B cell (primary cell): ENCODE data around the gene RGS6. TPM values are rescaled to one million over a fixed set of nuclear protein-coding genes. Genes with fewer than 3 reads are reported as not detected.

Experiments
- ATAC-seq: fragments of 200-7000 bp; cut with Tn5 transposase; one replicate; pipeline ENCODE4 v1.10.0; 2021; ENCODE audit warnings: low read depth, mild to moderate bottlenecking, moderate number of reproducible peaks, moderate library complexity
- CTCF ChIA-PET: fragments of 350-600 bp; sonication (Branson Sonifier 250); formaldehyde crosslinking; loops from one replicate; lab custom pipeline; 2021; ENCODE audit warnings: antibody characterized with exemption, inconsistent platforms; lab: Charles Lee
- POLR2A ChIA-PET: fragments of 350-600 bp; sonication (Branson Sonifier 250); formaldehyde crosslinking; loops from one replicate; lab custom pipeline; 2021; ENCODE audit warnings: antibody characterized with exemption; lab: Charles Lee
- DNase-seq: peaks from one replicate; pipeline ENCODE4 v3.0.0; 2013
- H2AFZ ChIP-seq: 2 replicates; pipeline ENCODE4 v1.6.1; 2012; ENCODE audit warnings: mild to moderate bottlenecking, low read depth, low read length; ENCODE audit not compliant: insufficient read depth, poor library complexity, severe bottlenecking
- H3K27ac ChIP-seq, 2 donors: 1 replicate in 1 of 2; 2 replicates in 1 of 2; pipeline ENCODE4 v1.5.1; 2012 to 2013; ENCODE audit warnings: low read length in 2 of 2, mild to moderate bottlenecking in 2 of 2, moderate library complexity in 1 of 2
- H3K27me3 ChIP-seq, 4 experiments: fragments of 200-600 bp in 1 of 4; sonication (generic) in 1 of 4; replicated peaks in 1 of 4; 1 replicate in 2 of 4; 2 replicates in 2 of 4; pipeline versions ENCODE4 v1.6.1 to v1.7.0; 2013 to 2016; ENCODE audit warnings: low read length in 3 of 4, mild to moderate bottlenecking in 2 of 4, mixed read lengths in 1 of 4, moderate library complexity in 1 of 4; ENCODE audit not compliant: insufficient read depth in 4 of 4, control insufficient read depth in 3 of 4; ENCODE audit errors: control extremely low read depth in 1 of 4
- H3K36me3 ChIP-seq, 2 experiments: replicated peaks in 1 of 2; 1 replicate in 1 of 2; 2 replicates in 1 of 2; pipeline versions ENCODE4 v1.6.1 to v1.7.1; 2013; ENCODE audit warnings: low read length in 1 of 2; ENCODE audit not compliant: insufficient read depth in 2 of 2, control insufficient read depth in 1 of 2; ENCODE audit errors: control extremely low read depth in 1 of 2, extremely low read depth in 1 of 2
- H3K4me1 ChIP-seq, 2 donors: fragments of 200-600 bp in 1 of 2; sonication (generic) in 1 of 2; 1 replicate in 1 of 2; 2 replicates in 1 of 2; pipeline versions ENCODE4 v1.5.1 to v1.6.1; 2013 to 2017; ENCODE audit warnings: low read length in 2 of 2; ENCODE audit not compliant: control insufficient read depth in 2 of 2, insufficient read depth in 2 of 2
- H3K4me2 ChIP-seq: replicated peaks from 2 replicates; pipeline ENCODE3; 2012; ENCODE audit warnings: mild to moderate bottlenecking, low read depth, low read length; ENCODE audit not compliant: poor library complexity, severe bottlenecking
- H3K4me3 ChIP-seq, 5 experiments: fragments of 200-600 bp in 1 of 5; sonication (generic) in 1 of 5; 1 replicate in 3 of 5; 2 replicates in 2 of 5; pipeline versions ENCODE4 v1.5.1 to v1.7.0; 2011 to 2016; ENCODE audit warnings: low read length in 4 of 5, mild to moderate bottlenecking in 4 of 5, low read depth in 2 of 5, control low read depth in 1 of 5, moderate library complexity in 1 of 5; ENCODE audit not compliant: insufficient read depth in 1 of 5; ENCODE audit errors: control extremely low read depth in 1 of 5, extremely low read depth in 1 of 5
- H3K79me2 ChIP-seq: fragments of 200-600 bp; sonication (generic); one replicate; pipeline ENCODE4 v1.6.0; 2016; ENCODE audit warnings: low read length; ENCODE audit not compliant: control insufficient read depth, insufficient read depth
- H3K9ac ChIP-seq: fragments of 200-600 bp; sonication (generic); 2 replicates; pipeline ENCODE4 v1.6.1; 2017; ENCODE audit warnings: mild to moderate bottlenecking, low read length, moderate library complexity
- H3K9me3 ChIP-seq, 3 donors: one replicate each; pipeline versions ENCODE4 v1.6.1 to v1.7.1; 2013; ENCODE audit warnings: low read length in 2 of 3; ENCODE audit not compliant: control insufficient read depth in 2 of 3, insufficient read depth in 1 of 3; ENCODE audit errors: control extremely low read depth in 1 of 3
- H4K20me1 ChIP-seq: 2 replicates; pipeline ENCODE4 v1.6.0; 2012; ENCODE audit warnings: mild to moderate bottlenecking, low read length; ENCODE audit not compliant: insufficient read depth, control insufficient read depth, poor library complexity, severe bottlenecking
- H3K27ac Mint-ChIP-seq: one replicate; pipeline ENCODE4 v1.8.0; 2021; ENCODE audit warnings: mixed read lengths
- H3K27me3 Mint-ChIP-seq: one replicate; pipeline ENCODE4 v1.8.0; 2021; ENCODE audit warnings: mixed read lengths
- H3K4me1 Mint-ChIP-seq: one replicate; pipeline ENCODE4 v1.8.0; 2021; ENCODE audit warnings: mixed read lengths
- H3K4me3 Mint-ChIP-seq: one replicate; pipeline ENCODE4 v1.8.0; 2021; ENCODE audit warnings: mixed read lengths
- H3K9me3 Mint-ChIP-seq: one replicate; pipeline ENCODE4 v1.8.0; 2022; ENCODE audit warnings: mixed read lengths; ENCODE audit not compliant: insufficient read depth
- CTCF ChIP-seq: fragments of 200-600 bp; IDR thresholded peaks from one replicate; pipeline ENCODE4 v1.8.0; 2022; ENCODE audit warnings: antibody characterized with exemption, mild to moderate bottlenecking
- EZH2 ChIP-seq: IDR thresholded peaks from 2 replicates; pipeline ENCODE4 v1.6.1; 2012; ENCODE audit warnings: borderline replicate concordance, low read depth, mild to moderate bottlenecking, moderate library complexity, low read length; ENCODE audit not compliant: insufficient read depth, poor library complexity, severe bottlenecking
- WGBS: methylation state at CpG from one replicate; pipeline ENCODE4 v1.1.5; 2013; ENCODE audit warnings: missing lambda C conversion rate; ENCODE audit not compliant: insufficient coverage; 5-methylcytosine and 5-hydroxymethylcytosine counted together
- intact Hi-C: fragments of 100-400 bp; cut with micrococcal nuclease; formaldehyde crosslinking; loops from one replicate; pipeline ENCODE4 v1.10.0; 2022
- polyA plus RNA-seq: library from polyadenylated mRNA; depleted of rRNA; stranded (reverse); fragments of >200 nt; gene quantifications from 2 replicates; pipeline ENCODE4 v1.2.3, GENCODE V29; 2012
- total RNA-seq, 2 donors: library from RNA; stranded (reverse); fragments of 120-200 nt in 1 of 2; gene quantifications; 1 replicate in 1 of 2; 2 replicates in 1 of 2; pipeline versions ENCODE4 v1.2.3 to v1.2.4, GENCODE V29; 2013 to 2022

The RGS6 gene
- total and polyA plus RNA-seq, 2 donors (not counting 1 experiment from before 2014, with no cell fraction given), result 0.07 TPM; not detected in 1

GRCh38 chr14:72311516-72311915 is 379.3 kb downstream of the RGS6 start:
- no peaks in the 10 kb centered on the region for H3K79me2 ChIP-seq
- H3K4me3 ChIP-seq, result no peak overlapping the region
- no peaks in the 10 kb centered on the region for H3K4me1 Mint-ChIP-seq
- H4K20me1 ChIP-seq, result no peaks in the 10 kb centered on the region
- no peak for DNase-seq
- ChIA-PET CTCF (no interaction called here), POLR2A (no interaction called here)
- no peaks in the 10 kb centered on the region for H3K9me3 Mint-ChIP-seq
- H3K27me3 Mint-ChIP-seq, result peaks cover 36% of the 10 kb centered on the region
- no peaks in the 10 kb centered on the region for H3K4me1 ChIP-seq
- H3K27ac ChIP-seq, result no peak overlapping the region
- no peak overlapping the region for H3K9ac ChIP-seq
- H3K27me3 ChIP-seq, result peaks cover 0 to 19% (median 8%) of the 10 kb centered on the region in 4 experiments
- H3K4me3 Mint-ChIP-seq, result no peak overlapping the region
- no peaks in the 10 kb centered on the region for H3K36me3 ChIP-seq
- H3K4me2 ChIP-seq, result no peak overlapping the region
- no peak for TF ChIP-seq EZH2
- TF ChIP-seq CTCF, result no peak
- intact Hi-C loops, result no loop called here
- peaks cover 0 to under 1% (median 0%) of the 10 kb centered on the region in 3 donors for H3K9me3 ChIP-seq
- no peak overlapping the region for H2AFZ ChIP-seq
- no peak for ATAC-seq
- no peak overlapping the region for H3K27ac Mint-ChIP-seq

GRCh38 chr14:72314808-72315435 is 382.7 kb downstream of the RGS6 start:
- H3K27me3 Mint-ChIP-seq, result peaks cover 48% of the 10 kb centered on the region
- ChIA-PET CTCF (no interaction called here), POLR2A (no interaction called here)
- no CpG with 5 or more reads among the region's 9 CpGs for WGBS
- H3K27me3 ChIP-seq, result peaks cover 0 to 27% (median 9%) of the 10 kb centered on the region in 4 experiments
- H2AFZ ChIP-seq, result no peak overlapping the region
- no peaks in the 10 kb centered on the region for H4K20me1 ChIP-seq
- H3K79me2 ChIP-seq, result no peaks in the 10 kb centered on the region
- H3K27ac Mint-ChIP-seq, result no peak overlapping the region
- no peak overlapping the region for H3K4me3 ChIP-seq
- no peak overlapping the region for H3K4me2 ChIP-seq
- ATAC-seq (no peak), DNase-seq (no peak)
- no peak overlapping the region for H3K27ac ChIP-seq
- TF ChIP-seq CTCF (no peak), EZH2 (no peak)
- H3K9me3 Mint-ChIP-seq, result no peaks in the 10 kb centered on the region
- no peaks in the 10 kb centered on the region for H3K4me1 ChIP-seq
- H3K4me1 Mint-ChIP-seq, result no peaks in the 10 kb centered on the region
- intact Hi-C loops, result no loop called here
- H3K9me3 ChIP-seq, result no peaks in the 10 kb centered on the region
- H3K9ac ChIP-seq, result no peak overlapping the region
- no peaks in the 10 kb centered on the region for H3K36me3 ChIP-seq
- no peak overlapping the region for H3K4me3 Mint-ChIP-seq
